Measurements from ENCODE around the gene NCOA7.

NCOA7 gene

GRCh38 chr6:125926711-125927110, 136.0 kb downstream of the NCOA7 start:
- Histone ChIP-seq H3K9me3 (ENCODE audit: insufficient read depth, low read length) (no peaks in the 10 kb centered on the region), H3K9ac (ENCODE audit: low read length) (no peak overlapping the region), H4K20me1 (ENCODE audit: insufficient read depth, low read length) (no peaks in the 10 kb centered on the region), H2AFZ (ENCODE audit: low read depth, low read length) (no peak overlapping the region), H3K4me1 (ENCODE audit: low read length) (no peaks in the 10 kb centered on the region), H3K27ac (ENCODE audit: low read length) (no peak overlapping the region), H3K4me2 (ENCODE audit: low read length) (no peak overlapping the region), H3K79me2 (ENCODE audit: low read length) (no peaks in the 10 kb centered on the region), H3K27me3 (ENCODE audit: low read depth, low read length) (no peaks in the 10 kb centered on the region), H3K36me3 (replicated peaks; ENCODE audit: low read depth, low read length) (peaks cover 16% of the 10 kb centered on the region), H3K4me3 (ENCODE audit: low read length) (no peak overlapping the region)
- TF ChIP-seq EZH2phosphoT487 (IDR thresholded peaks at IDR 0.05; ENCODE audit: low read depth): no peak

GRCh38 chr6:125927761-125928160, 137.0 kb downstream of the NCOA7 start:
- Histone ChIP-seq H3K36me3 (replicated peaks; ENCODE audit: low read depth, low read length) (peaks cover 14% of the 10 kb centered on the region), H3K79me2 (ENCODE audit: low read length) (no peaks in the 10 kb centered on the region), H3K9ac (ENCODE audit: low read length) (no peak overlapping the region), H4K20me1 (ENCODE audit: insufficient read depth, low read length) (no peaks in the 10 kb centered on the region), H3K4me2 (ENCODE audit: low read length) (no peak overlapping the region), H3K4me1 (ENCODE audit: low read length) (no peaks in the 10 kb centered on the region), H3K9me3 (ENCODE audit: insufficient read depth, low read length) (no peaks in the 10 kb centered on the region), H3K4me3 (ENCODE audit: low read length) (no peak overlapping the region), H2AFZ (ENCODE audit: low read depth, low read length) (no peak overlapping the region), H3K27me3 (ENCODE audit: low read depth, low read length) (no peaks in the 10 kb centered on the region), H3K27ac (ENCODE audit: low read length) (no peak overlapping the region)
- TF ChIP-seq EZH2phosphoT487 (IDR thresholded peaks at IDR 0.05; ENCODE audit: low read depth): no peak
- no peak for TF ChIP-seq CTCF (IDR thresholded peaks at IDR 0.05; ENCODE audit: low read depth, low read length)

GRCh38 chr6:125930765-125931418, 140.1 kb downstream of the NCOA7 start:
- H3K9me3 ChIP-seq (ENCODE audit: insufficient read depth, low read length): no peaks in the 10 kb centered on the region
- H3K9ac ChIP-seq (ENCODE audit: low read length): no peak overlapping the region
- TF ChIP-seq EZH2phosphoT487 (IDR thresholded peaks at IDR 0.05; ENCODE audit: low read depth): no peak
- TF ChIP-seq CTCF (IDR thresholded peaks at IDR 0.05; ENCODE audit: low read depth, low read length): no peak
- H4K20me1 ChIP-seq (ENCODE audit: insufficient read depth, low read length): no peaks in the 10 kb centered on the region
- H3K27ac ChIP-seq (ENCODE audit: low read length): no peak overlapping the region
- H3K36me3 ChIP-seq (replicated peaks; ENCODE audit: low read depth, low read length): peaks cover 3% of the 10 kb centered on the region
- H3K4me1 ChIP-seq (ENCODE audit: low read length): no peaks in the 10 kb centered on the region
- H3K4me3 ChIP-seq (ENCODE audit: low read length): no peak overlapping the region
- H3K4me2 ChIP-seq (ENCODE audit: low read length): no peak overlapping the region
- no peak overlapping the region for H2AFZ ChIP-seq (ENCODE audit: low read depth, low read length)
- no peaks in the 10 kb centered on the region for H3K79me2 ChIP-seq (ENCODE audit: low read length)
- no peaks in the 10 kb centered on the region for H3K27me3 ChIP-seq (ENCODE audit: low read depth, low read length)

GRCh38 chr6:125931733-125932450, 141.1 kb downstream of the NCOA7 start:
- Histone ChIP-seq H4K20me1 (ENCODE audit: insufficient read depth, low read length) (no peaks in the 10 kb centered on the region), H3K27ac (ENCODE audit: low read length) (no peak overlapping the region), H3K9me3 (ENCODE audit: insufficient read depth, low read length) (no peaks in the 10 kb centered on the region), H2AFZ (ENCODE audit: low read depth, low read length) (no peak overlapping the region), H3K4me3 (ENCODE audit: low read length) (no peak overlapping the region), H3K4me2 (ENCODE audit: low read length) (no peak overlapping the region), H3K9ac (ENCODE audit: low read length) (no peak overlapping the region), H3K36me3 (replicated peaks; ENCODE audit: low read depth, low read length) (no peaks in the 10 kb centered on the region), H3K27me3 (ENCODE audit: low read depth, low read length) (no peaks in the 10 kb centered on the region), H3K79me2 (ENCODE audit: low read length) (no peaks in the 10 kb centered on the region), H3K4me1 (ENCODE audit: low read length) (no peaks in the 10 kb centered on the region)
- TF ChIP-seq EZH2phosphoT487 (IDR thresholded peaks at IDR 0.05; ENCODE audit: low read depth) (no peak), CTCF (IDR thresholded peaks at IDR 0.05; ENCODE audit: low read depth, low read length) (no peak)

Data from OCI-LY3 (cell line).